Measurements from ENCODE around the gene DBX2. TPM values are rescaled to one million over a fixed set of nuclear protein-coding genes. Genes with fewer than 3 reads are reported as not detected.
"Not testable (repeated sequence)": the region's sequence is repeated elsewhere in the genome, so short reads cannot be mapped to it uniquely, and the experiment has no call there.

Gene DBX2
- not detected in 2 replicates for total RNA-seq (2014; rRNA removed; shearing (Covaris generic); ENCODE audit: low replicate concordance)

DNA sequence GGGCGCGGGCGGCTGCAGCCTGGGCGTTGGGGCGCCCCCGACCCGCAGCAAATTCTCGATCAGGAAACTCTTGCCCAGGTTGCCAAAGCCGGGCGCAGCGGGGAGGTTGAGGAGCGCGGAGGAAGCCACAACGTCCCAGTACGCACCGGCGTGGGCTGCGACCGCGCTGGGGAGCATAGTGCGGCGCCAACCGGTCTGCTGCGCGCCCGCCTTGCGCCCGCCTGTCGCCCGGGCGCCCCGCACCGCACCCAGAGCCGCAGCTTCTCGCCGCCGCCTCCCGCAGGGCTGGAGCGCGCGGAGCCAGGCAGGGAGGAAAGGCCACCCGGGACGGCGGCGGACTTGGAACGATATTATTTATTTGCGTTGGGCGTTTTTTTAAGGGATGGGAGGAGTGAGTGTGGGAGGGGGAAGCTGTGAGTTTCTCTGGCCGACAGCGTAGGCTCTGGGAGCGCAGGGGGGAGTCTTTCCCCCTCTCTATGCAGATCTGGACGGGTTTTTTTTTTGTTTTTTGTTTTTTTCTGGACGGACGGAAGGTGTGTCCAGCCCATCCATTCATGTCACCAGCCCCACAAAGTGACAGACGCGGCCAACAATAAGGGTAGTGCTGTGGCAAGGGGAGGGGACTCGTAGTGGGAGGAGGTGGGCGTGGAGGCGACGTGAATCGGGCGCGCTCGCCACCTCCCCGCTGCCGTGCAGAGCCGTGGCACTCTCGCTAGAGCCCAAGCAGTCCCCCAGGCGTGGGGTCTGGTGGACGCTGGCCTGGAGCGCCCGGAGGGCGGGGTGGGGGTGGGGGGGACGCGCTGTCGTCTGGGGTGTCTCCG, at the start of gene DBX2:
DBX2 (minus strand) TSS at position 349 of the 821 bp plus-strand sequence; CDS start at position 177, 172 bp downstream.
- in situ Hi-C loops (cut with HindIII; ENCODE audit: low pct_unique_long_range_greater_than_20kb, low sequenced_read_pairs): no loop called here

DNA sequence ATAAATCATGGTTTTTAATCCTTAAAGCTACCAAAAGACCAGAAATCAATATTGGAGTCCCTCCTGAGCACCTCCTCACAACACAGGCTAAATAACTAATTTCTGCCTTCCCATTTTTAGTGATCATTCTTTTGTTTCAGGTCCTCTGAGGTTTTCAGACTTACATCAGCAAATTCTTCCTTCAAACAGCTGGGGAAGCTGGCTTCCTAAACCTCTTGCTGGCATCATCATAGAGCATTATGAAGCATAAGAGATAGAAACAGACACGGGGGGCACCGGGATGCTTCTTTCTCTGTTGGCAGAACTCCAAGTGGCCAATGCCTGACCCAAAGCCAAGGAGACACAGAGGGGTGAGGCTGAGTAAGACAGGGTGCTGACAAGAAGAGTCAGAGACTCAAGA, 47.9 kb upstream of the DBX2 start:
- no peak for DNase-seq (ENCODE audit: low read depth)
- in situ Hi-C loops (cut with HindIII; ENCODE audit: low pct_unique_long_range_greater_than_20kb, low sequenced_read_pairs): no loop called here

More for the DNA sequence above, at the start of gene DBX2:
- no peak for DNase-seq (ENCODE audit: low read depth)

DNA sequence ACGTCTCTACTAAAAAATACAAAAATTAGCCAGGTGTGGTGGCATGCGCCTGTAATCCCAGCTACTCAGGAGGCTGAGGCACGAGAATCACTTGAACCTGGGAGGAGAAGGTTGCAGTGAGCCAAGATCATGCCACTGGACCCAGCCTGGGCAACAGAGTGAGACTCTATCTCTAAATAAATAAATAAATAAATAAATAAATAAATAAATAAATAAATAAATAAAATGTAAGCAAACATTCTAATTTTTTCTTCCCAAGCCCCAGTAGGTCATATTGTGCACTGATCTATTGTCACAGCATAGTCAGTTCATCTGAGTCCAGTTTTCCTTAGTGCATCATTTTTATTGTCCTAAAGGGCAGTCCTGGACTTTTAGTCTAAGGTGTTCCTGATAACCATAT, 44.5 kb upstream of the DBX2 start:
- DNase-seq (ENCODE audit: low read depth); in situ Hi-C loops (cut with HindIII; ENCODE audit: low pct_unique_long_range_greater_than_20kb, low sequenced_read_pairs): not testable (repeated sequence)

DNA sequence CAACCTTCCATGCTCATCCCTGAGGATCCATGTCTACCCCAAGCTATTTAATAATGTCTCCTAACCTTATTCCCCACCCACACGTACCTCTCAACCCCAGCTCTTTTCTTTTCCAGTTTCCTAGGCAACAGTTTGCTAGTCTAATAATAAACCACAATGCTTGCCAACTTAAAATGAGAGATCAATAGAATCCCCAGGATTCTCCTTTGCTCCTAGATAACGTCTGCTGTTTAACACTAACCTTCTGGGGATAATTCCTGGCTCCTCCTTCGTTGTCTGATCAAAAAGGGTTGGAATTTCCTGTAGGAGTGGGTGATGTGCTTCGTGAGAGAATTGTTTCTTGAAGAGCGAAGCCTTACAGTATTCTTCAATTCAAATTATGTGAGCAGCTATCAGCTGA, 42.2 kb upstream of the DBX2 start:
- DNase-seq (ENCODE audit: low read depth): no peak
- in situ Hi-C loops (cut with HindIII; ENCODE audit: low pct_unique_long_range_greater_than_20kb, low sequenced_read_pairs): no loop called here

DNA sequence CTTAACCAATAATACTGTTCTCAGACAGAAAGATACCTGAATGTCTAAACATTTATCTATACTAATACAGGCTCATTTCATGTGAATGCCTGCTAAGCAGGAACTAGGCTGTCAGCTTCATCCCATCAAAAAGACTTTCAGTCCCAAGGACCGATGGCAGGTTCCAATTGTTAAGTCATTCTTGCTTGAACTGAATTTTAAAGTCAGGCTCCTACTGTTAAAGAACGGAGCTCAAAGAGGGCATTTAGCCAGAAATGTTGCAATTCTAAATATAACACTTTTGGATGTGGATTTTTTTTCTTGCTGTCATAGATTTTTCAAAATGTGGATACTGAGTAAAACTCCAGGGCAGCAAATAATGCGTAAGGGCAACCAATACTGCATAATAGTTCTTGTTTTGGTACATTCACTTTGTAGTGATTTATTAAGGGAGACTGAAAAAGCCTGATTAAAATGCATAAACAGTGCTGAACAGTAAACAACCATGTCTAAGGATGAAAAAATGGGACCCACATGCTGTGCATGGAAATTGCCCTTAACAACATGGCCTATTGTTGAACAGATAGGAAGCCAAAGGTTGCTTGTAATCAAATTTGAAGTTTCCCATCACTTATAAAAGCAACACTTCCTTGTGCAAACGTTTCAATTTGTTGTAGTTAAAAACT, 38.6 kb upstream of the DBX2 start:
- in situ Hi-C loops (cut with HindIII; ENCODE audit: low pct_unique_long_range_greater_than_20kb, low sequenced_read_pairs): no loop called here
- DNase-seq (ENCODE audit: low read depth): no peak

DNA sequence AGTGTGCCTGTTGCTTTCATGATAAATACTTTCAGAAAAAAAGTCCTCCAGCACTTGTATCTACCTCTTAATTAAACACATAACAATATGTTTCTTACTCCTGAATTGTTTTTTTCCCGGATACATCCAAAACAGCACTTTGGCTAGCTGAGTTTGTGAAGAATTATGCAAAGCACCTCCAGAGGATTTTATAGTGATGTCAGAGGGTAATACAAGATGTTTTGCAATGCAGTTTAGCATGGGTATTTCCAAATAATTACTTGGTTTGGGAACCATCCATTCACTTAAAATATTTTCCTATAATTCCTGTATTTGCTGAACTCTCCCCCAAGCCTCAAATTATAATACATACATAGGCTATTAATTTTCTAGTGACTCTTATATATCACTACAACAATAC, 37.7 kb upstream of the DBX2 start:
- DNase-seq (ENCODE audit: low read depth): no peak
- in situ Hi-C loops (cut with HindIII; ENCODE audit: low pct_unique_long_range_greater_than_20kb, low sequenced_read_pairs): no loop called here

DNA sequence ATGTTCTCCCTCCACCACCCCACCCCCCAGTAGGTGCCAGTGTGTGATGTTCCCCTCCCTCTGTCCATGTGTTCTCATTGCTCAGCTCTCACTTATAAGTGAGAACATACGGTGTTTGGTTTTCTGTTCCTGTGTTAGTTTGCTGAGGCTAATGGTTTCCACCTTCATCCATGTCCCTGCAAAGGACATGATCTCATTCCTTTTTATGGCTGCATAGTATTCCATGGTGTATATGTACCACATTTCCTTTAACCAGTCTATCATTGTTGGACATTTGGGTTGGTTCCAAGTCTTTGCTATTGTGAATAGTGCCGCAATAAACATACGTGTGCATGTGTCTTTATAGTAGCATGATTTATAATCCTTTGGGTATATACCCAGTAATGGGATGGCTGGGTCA, 33.3 kb upstream of the DBX2 start:
- in situ Hi-C loops (cut with HindIII; ENCODE audit: low pct_unique_long_range_greater_than_20kb, low sequenced_read_pairs); DNase-seq (ENCODE audit: low read depth): not testable (repeated sequence)

DNA sequence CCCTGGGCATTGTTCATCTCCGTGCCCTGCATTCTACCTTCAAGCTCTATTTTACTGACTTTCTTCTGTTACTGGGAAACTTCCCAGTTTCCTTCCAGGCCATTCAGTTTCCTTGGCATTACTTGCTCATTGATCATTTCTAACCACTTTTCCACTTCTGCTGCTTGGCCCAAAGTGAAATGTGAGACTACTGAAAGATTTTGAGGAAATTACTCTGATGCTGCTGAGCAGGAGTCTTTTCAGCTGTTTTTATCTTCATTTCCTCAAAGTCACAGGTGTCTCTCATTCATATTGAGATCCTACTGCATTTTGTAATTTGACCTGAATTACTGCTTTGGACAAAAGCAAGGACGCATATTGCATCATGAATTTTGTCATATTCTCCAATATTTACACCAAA, 26.4 kb upstream of the DBX2 start:
- in situ Hi-C loops (cut with HindIII; ENCODE audit: low pct_unique_long_range_greater_than_20kb, low sequenced_read_pairs): no loop called here
- DNase-seq (ENCODE audit: low read depth): no peak

DNA sequence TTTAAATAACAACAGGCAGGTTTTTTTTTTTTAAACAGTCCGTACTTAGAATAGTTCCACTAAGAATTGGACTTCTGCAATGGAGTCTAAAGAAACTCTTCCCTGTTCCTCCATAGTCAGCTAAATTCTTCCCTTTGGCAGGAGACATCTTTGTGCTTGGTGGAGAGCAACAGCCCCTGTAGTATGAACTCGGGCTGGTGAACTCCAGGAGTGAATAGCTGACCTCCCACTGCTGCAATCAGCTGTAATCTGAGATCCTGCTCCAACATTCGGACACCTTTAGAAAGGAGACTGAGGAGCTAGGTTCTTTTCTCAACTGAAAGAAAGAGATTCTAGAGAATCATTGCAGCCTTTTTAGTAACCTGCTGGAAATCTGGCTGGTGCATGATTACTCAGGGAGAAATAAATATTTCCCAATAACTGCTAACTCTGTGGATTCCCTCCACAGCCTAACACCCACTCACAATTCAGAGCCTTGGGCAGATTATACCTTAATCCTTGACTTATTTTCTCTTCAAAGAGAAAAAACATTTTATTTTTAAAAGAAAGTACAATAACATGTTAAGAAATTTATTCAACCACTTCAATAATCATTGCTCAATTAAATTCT, 25.6 kb upstream of the DBX2 start:
- DNase-seq (ENCODE audit: low read depth): no peak

DNA sequence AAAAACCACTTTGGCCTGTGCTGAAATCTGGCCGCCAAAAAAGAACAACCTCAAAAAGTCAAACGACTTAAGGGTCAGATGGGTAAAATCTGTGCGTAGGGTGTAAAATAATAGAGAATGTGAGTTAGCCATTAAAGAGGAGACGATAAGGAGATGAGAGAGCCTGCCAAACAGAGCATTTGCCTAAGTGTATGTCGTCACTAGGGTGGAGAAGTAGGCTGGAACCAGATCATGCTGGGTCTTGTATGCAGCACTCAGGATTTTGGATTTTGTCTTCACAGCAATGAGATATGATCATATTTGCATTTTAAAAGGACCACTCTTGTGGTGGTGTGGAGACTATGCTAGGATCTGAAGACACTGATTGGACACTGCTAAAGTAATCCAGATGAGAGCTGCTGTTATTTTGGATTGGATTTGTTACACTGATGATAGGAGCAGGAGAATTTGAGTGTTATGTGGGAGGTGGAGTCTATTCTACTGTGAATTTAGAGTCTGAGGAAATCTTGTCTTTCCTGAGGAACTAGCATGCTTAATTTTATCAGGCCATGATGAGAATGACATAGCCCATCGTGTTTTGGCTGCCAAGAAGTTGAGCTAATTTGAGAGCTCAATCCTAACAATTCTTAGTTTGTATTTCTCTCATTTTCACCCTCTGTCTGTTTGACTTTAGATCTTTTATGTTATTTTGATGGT, 24.8 kb upstream of the DBX2 start:
- no peak for DNase-seq (ENCODE audit: low read depth)
- in situ Hi-C loops (cut with HindIII; ENCODE audit: low pct_unique_long_range_greater_than_20kb, low sequenced_read_pairs): no loop called here

More for the DNA sequence above, 25.6 kb upstream of the DBX2 start:
- in situ Hi-C loops (cut with HindIII; ENCODE audit: low pct_unique_long_range_greater_than_20kb, low sequenced_read_pairs): no loop called here

DNA sequence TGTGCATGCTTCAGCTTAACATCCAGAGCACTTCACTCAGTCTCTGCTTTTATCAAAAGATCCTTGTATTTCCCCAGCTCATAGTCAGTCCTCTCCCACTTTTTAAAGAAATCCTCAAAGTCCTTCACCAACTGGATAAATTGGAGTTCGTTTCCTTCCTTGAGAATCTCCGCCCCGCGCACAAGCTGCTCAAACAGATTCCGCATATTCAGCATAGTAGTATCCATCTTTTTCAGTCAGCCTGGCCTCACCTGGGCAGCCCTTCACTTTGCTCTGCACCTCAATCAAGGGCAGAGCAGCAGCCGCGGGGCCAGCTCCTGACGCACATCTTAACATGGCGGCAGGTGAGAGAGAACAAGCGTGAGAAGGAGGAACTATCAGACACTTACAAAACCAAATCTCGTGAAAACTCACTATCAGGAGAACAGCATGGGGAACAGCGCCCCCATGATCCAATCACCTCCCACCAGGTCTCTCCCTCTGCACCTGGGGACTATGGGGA, 14.3 kb upstream of the DBX2 start:
- in situ Hi-C loops (cut with HindIII; ENCODE audit: low pct_unique_long_range_greater_than_20kb, low sequenced_read_pairs): no loop called here
- DNase-seq (ENCODE audit: low read depth): no peak

DNA sequence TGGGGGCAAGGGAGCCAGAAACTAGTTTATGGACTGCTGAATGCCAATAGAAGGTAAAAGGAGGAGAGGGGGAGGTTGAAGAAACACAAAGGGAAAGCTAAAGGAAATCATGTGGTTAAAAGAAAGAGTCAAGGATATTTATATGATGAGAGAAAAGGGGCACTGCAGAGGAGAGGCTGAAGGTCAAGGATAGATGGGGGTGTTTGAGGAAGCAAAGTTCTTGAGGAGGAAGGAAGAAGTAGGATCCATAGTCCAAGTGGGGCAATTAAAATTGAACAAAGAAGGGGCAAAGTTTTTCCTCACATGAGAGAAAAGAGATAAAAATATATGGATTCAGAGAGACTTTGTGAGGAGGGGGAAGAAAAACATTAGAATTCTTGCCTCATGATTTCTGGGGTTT, 10.1 kb upstream of the DBX2 start:
- no peak for DNase-seq (ENCODE audit: low read depth)
- in situ Hi-C loops (cut with HindIII; ENCODE audit: low pct_unique_long_range_greater_than_20kb, low sequenced_read_pairs): no loop called here

DNA sequence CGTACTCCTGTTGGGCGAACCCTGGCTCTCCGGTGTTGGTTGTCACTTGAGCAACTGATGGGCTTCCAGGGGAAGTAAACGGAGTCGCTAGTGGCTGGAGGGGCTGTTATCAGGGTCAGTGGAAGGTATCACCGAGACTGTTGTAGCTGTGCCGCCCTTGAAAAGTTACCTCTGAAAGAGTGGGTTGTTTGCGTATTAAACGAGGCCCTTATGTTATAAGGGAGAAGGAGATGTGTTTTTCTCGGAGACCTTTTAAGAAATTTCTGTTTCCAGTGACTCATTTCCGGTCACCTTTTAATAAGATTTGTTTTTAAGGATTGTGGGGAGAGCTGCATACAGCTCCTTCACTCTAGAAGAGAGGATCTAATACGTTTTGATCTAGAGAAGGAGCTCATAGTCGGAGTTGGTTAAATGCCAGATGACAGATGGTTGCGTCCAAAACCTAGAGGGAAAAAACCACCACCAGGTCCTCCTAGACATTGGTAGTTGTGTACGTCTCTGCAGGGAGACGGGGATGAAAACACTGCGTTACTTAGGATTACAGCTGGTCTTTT, 750 bp upstream of the DBX2 start:
- in situ Hi-C loops (cut with HindIII; ENCODE audit: low pct_unique_long_range_greater_than_20kb, low sequenced_read_pairs): no loop called here
- DNase-seq (ENCODE audit: low read depth): no peak

DNA sequence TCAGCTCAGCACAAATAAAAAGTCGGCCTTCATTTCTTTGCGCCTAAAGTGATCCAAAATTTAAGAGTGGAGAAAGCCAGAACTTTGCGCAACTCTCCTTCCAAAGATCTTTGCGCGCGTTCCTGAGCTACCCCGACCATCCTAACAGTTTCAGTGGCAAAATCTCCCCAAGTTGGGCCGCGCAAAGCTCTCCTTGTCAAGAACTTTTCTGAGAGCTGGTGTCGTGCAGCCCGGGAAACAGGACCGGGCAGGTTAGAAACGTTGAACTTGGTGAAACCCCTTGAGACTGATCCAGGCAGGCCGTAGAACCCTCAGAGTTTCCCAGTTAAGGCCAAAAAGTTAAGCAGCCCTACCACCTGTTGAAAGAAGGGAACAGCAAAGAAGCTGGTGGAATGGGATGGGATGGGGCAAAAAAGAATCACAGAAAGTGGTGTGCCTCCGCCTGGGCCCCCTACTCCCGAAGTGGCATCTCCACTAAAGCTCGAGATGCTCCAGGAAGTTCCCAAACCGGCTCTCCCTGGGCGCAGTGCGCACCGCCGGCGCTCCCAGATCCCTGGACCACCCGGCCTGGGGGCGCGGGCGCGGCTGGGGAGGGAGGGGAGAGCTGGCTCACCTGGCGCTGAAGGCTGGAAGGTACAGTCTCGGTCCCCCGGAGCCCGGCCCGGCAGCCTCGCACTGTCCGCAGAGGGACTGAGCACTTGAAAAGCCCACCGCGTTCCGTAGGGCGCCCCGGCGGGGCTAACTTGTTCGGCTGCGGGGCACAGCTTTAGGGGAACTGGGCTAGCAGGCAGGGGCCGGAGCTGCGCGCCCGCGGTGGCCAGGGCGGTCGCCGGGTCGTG, 768 bp downstream of the DBX2 start:
- no peak for DNase-seq (ENCODE audit: low read depth)
- in situ Hi-C loops (cut with HindIII; ENCODE audit: low pct_unique_long_range_greater_than_20kb, low sequenced_read_pairs): no loop called here

DNA sequence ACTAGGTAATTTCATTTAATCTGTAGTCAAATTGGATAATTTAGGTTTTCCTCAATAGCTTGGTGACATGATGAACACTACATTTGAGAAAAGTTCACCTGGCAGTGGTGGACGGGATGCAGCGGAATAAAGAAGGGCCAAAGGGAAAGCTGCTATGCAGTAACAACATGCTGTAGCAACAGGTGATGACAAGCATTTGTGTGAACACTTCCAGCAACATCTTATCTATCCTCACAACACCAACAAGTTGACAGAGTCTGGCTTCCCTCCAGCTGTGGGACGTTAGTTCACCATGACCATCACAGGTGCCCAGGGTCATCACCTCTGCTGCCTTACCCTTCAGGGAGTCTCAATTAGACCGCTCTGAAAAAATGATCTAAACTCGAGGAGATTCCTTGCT, 8.3 kb downstream of the DBX2 start:
- in situ Hi-C loops (cut with HindIII; ENCODE audit: low pct_unique_long_range_greater_than_20kb, low sequenced_read_pairs): no loop called here
- no peak for DNase-seq (ENCODE audit: low read depth)

DNA sequence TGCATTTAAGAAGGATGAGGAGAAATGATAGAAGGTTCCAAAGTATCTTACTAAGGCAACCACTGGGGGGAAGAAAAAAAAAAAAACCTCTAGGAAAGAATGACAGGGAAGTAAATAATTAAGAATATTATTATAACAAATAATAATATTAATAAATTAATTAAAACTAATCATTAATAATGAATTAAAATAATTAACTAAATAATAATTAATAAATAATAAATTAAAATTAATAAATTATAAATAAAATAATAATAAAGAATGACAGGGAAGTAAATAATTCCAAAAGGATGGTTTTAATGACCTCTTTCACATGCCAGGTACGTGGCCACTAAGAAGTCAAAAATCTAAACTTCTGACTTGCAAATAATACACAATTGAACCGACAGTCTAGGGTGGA, 9.9 kb downstream of the DBX2 start:
- no peak for DNase-seq (ENCODE audit: low read depth)
- in situ Hi-C loops (cut with HindIII; ENCODE audit: low pct_unique_long_range_greater_than_20kb, low sequenced_read_pairs): no loop called here

DNA sequence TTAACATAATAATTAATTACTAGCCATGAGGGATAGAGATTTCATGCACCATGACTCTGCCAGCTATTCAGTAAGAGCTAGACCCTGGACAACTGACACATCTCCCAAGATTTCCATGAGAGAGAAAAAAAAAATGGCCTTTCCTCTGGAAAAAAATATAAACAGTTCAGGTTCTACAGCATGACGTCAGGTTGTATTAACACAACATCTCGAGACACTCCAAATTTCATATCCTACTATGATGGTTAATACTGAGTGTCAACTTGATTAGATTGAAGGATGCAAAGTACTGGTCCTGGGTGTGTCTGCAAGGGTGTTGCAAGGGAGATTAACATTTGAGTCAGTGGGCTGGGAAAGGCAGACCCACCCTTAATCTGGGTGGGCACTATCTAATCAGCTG, 11.1 kb downstream of the DBX2 start:
- in situ Hi-C loops (cut with HindIII; ENCODE audit: low pct_unique_long_range_greater_than_20kb, low sequenced_read_pairs): no loop called here
- no peak for DNase-seq (ENCODE audit: low read depth)
